NCI-H146 treated with DMSO at 0.1 percent for 48 hours (cell line): ENCODE data around the gene GPRIN2.
"Not testable (repeated sequence)": the region's sequence is repeated elsewhere in the genome, so short reads cannot be mapped to it uniquely, and the experiment has no call there.

Source experiments
- DNase-seq: peaks from one replicate; lab custom pipeline; 2025; ENCODE audit not compliant: unreplicated experiment; lab: John Stamatoyannopoulos, UW

GPRIN2 gene

GRCh38 chr10:46538155-46538554, 18.3 kb downstream of the GPRIN2 start:
- DNase-seq = no peak

GRCh38 chr10:46537309-46537708, 19.1 kb downstream of the GPRIN2 start:
- no peak for DNase-seq

- no peak for DNase-seq
Measured at GRCh38 chr10:46536781-46537180, 19.7 kb downstream of the GPRIN2 start.

- DNase-seq = no peak
Measured at GRCh38 chr10:46536171-46536570, 20.3 kb downstream of the GPRIN2 start.

- no peak for DNase-seq
Measured at GRCh38 chr10:46534828-46535524, 21.5 kb downstream of the GPRIN2 start.

- DNase-seq = not testable (repeated sequence)
Measured at GRCh38 chr10:46532256-46532655, 24.2 kb downstream of the GPRIN2 start.

- DNase-seq = no peak
Measured at GRCh38 chr10:46530249-46531186, 25.9 kb downstream of the GPRIN2 start.

- DNase-seq = not testable (repeated sequence)
Measured at GRCh38 chr10:46529742-46530141, 26.7 kb downstream of the GPRIN2 start.

GRCh38 chr10:46528675-46529615, 27.5 kb downstream of the GPRIN2 start:
- no peak for DNase-seq

- DNase-seq = no peak
Measured at GRCh38 chr10:46528171-46528671, 28.2 kb downstream of the GPRIN2 start.

GRCh38 chr10:46527241-46527811, 29.1 kb downstream of the GPRIN2 start:
- DNase-seq = no peak

- no peak for DNase-seq
Measured at GRCh38 chr10:46526682-46527038, 29.8 kb downstream of the GPRIN2 start.

- no peak for DNase-seq
Measured at GRCh38 chr10:46525824-46526681, 30.4 kb downstream of the GPRIN2 start.

- no peak for DNase-seq
Measured at GRCh38 chr10:46525177-46525823, 31.2 kb downstream of the GPRIN2 start.

- no peak for DNase-seq
Measured at GRCh38 chr10:46524472-46525176, 31.8 kb downstream of the GPRIN2 start.

GRCh38 chr10:46523962-46524471, 32.4 kb downstream of the GPRIN2 start:
- no peak for DNase-seq

- no peak for DNase-seq
Measured at GRCh38 chr10:46523119-46523961, 33.1 kb downstream of the GPRIN2 start.
